ENCODE measurements around the gene SERPINB13.

GRCh38 chr18:63646936-63647335, 59.8 kb downstream of the SERPINB13 start:
- TF ChIP-seq CTCF (IDR thresholded peaks at IDR 0.05) (no peak), EP300 (IDR thresholded peaks at IDR 0.05; ENCODE audit: low read depth) (no peak), POLR2A (IDR thresholded peaks at IDR 0.05) (no peak), POLR2AphosphoS5 (IDR thresholded peaks at IDR 0.05) (no peak)

All from transverse colon (tissue), 4 donors.